ENCODE data around the gene MMRN2. TPM values are rescaled to one million over a fixed set of nuclear protein-coding genes. Genes with fewer than 3 reads are reported as not detected.
"Not testable (repeated sequence)": the region's sequence is repeated elsewhere in the genome, so short reads cannot be mapped to it uniquely, and the experiment has no call there.

MMRN2 gene
- total and polyA plus RNA-seq, 4 donors = 1.7 to 12.1 (median 8.6) TPM

- Histone ChIP-seq H3K9ac (ENCODE audit: low read depth in 1 of 2, low read length in 2 of 2) (no peak overlapping the region), H3K27ac (ENCODE audit: low read depth in 1 of 2, low read length in 2 of 2) (no peak overlapping the region), H3K36me3 (ENCODE audit: control insufficient read depth in 4 of 4, insufficient read depth in 3 of 4, low read depth in 1 of 4, low read length in 3 of 4) (no peaks in the 10 kb centered on the region), H3K27me3 (ENCODE audit: control insufficient read depth in 4 of 4, insufficient read depth in 4 of 4, low read length in 3 of 4) (no peaks in the 10 kb centered on the region), H3K4me3 (ENCODE audit: low read depth in 1 of 3, low read length in 3 of 3) (no peak overlapping the region), H3K9me3 (ENCODE audit: control insufficient read depth in 4 of 4, low read length in 3 of 4) (no peaks in the 10 kb centered on the region), H3K4me1 (ENCODE audit: control insufficient read depth in 4 of 4, insufficient read depth in 4 of 4, low read length in 3 of 4) (no peaks in the 10 kb centered on the region)
- DNase-seq (ENCODE audit: low spot score) = no peak
- WGBS = 25% methylated on average over 3 of the region's 3 CpGs
- peak; percentile 53 for TF ChIP-seq NR2F2 (IDR thresholded peaks at IDR 0.05)
- no peak for TF ChIP-seq MAX (IDR thresholded peaks at IDR 0.05)
- TF ChIP-seq HNF4G (IDR thresholded peaks at IDR 0.05) = no peak
- no peak for TF ChIP-seq CTCF (IDR thresholded peaks at IDR 0.05; ENCODE audit: low read depth, low read length, missing input control)
- TF ChIP-seq YY1 (IDR thresholded peaks at IDR 0.05) = no peak
- no peak for TF ChIP-seq RAD21 (IDR thresholded peaks at IDR 0.05)
- no peak for TF ChIP-seq FOXA1 (IDR thresholded peaks at IDR 0.05)
- TF ChIP-seq ZBTB33 (IDR thresholded peaks at IDR 0.05) = no peak
- TF ChIP-seq TAF1 (conservative IDR thresholded peaks at IDR 0.05) = no peak
- TF ChIP-seq SP1 (IDR thresholded peaks at IDR 0.05) = peak; percentile 43
- TF ChIP-seq, protein P1, sequence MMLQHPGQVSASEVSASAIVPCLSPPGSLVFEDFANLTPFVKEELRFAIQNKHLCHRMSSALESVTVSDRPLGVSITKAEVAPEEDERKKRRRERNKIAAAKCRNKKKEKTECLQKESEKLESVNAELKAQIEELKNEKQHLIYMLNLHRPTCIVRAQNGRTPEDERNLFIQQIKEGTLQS (IDR thresholded peaks at IDR 0.05) = no peak
These were observed 22.6 kb upstream of the MMRN2 start for GRCh38 chr10:86979977-86980448.

DNA sequence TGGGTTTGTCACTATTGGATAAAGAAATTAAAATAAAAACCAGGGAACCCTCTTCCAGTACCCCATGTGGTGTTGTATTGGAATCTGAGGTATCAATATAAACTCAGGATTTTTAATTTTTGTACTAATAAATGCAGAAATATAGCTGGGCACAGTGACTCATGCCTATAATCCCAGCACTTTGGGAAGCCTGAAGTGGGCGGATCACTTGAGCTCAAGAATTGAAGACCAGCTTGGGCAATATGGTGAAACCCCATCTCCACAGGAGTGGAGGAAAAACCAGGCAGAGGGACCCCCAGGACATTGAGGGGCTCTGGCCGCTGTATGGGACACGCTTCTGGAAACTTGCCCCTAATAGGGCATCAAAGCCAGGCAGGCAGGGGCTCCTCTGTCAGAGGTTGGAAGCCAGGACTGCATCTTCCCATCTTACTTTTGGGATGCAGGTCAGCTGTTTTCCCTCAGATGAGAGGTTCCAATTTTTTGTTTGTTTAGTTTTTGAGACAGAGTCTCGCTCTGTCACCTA is 21.9 kb upstream of the MMRN2 start:
- no peaks in the 10 kb centered on the region for H3K4me1 ChIP-seq (ENCODE audit: control insufficient read depth in 4 of 4, insufficient read depth in 4 of 4, low read length in 3 of 4)
- H3K27ac ChIP-seq (ENCODE audit: low read depth in 1 of 2, low read length in 2 of 2) = no peak overlapping the region
- TF ChIP-seq JUND (IDR thresholded peaks at IDR 0.05) = no peak
- TF ChIP-seq GABPA (IDR thresholded peaks at IDR 0.05 in 1 of 2, conservative IDR thresholded peaks at IDR 0.05 in 1 of 2) = no peak
- no peak for TF ChIP-seq NR2F2 (IDR thresholded peaks at IDR 0.05)
- TF ChIP-seq ZBTB33 (IDR thresholded peaks at IDR 0.05) = no peak
- no peak for TF ChIP-seq FOXA2 (IDR thresholded peaks at IDR 0.05)
- TF ChIP-seq RXRA (IDR thresholded peaks at IDR 0.05) = no peak
- no peak for TF ChIP-seq HNF4A (conservative IDR thresholded peaks at IDR 0.05)
- no peak for TF ChIP-seq REST (IDR thresholded peaks at IDR 0.05)
- TF ChIP-seq YY1 (IDR thresholded peaks at IDR 0.05) = no peak
- TF ChIP-seq FOXA1 (IDR thresholded peaks at IDR 0.05) = no peak
- H3K9me3 ChIP-seq (ENCODE audit: control insufficient read depth in 4 of 4, low read length in 3 of 4) = no peaks in the 10 kb centered on the region
- no peak overlapping the region for H3K9ac ChIP-seq (ENCODE audit: low read depth in 1 of 2, low read length in 2 of 2)
- DNase-seq (ENCODE audit: low spot score) = no peak
- no peaks in the 10 kb centered on the region for H3K27me3 ChIP-seq (ENCODE audit: control insufficient read depth in 4 of 4, insufficient read depth in 4 of 4, low read length in 3 of 4)
- H3K36me3 ChIP-seq (ENCODE audit: control insufficient read depth in 4 of 4, insufficient read depth in 3 of 4, low read depth in 1 of 4, low read length in 3 of 4) = no peaks in the 10 kb centered on the region
- 85% methylated on average over 4 of the region's 4 CpGs for WGBS
- H3K4me3 ChIP-seq (ENCODE audit: low read depth in 1 of 3, low read length in 3 of 3) = no peak overlapping the region

GRCh38 chr10:86978457-86978856 is 21.0 kb upstream of the MMRN2 start:
- H3K27me3 ChIP-seq (ENCODE audit: control insufficient read depth in 4 of 4, insufficient read depth in 4 of 4, low read length in 3 of 4); DNase-seq (ENCODE audit: low spot score); H3K9ac ChIP-seq (ENCODE audit: low read depth in 1 of 2, low read length in 2 of 2); H3K4me1 ChIP-seq (ENCODE audit: control insufficient read depth in 4 of 4, insufficient read depth in 4 of 4, low read length in 3 of 4); H3K36me3 ChIP-seq (ENCODE audit: control insufficient read depth in 4 of 4, insufficient read depth in 3 of 4, low read depth in 1 of 4, low read length in 3 of 4); H3K27ac ChIP-seq (ENCODE audit: low read depth in 1 of 2, low read length in 2 of 2); H3K9me3 ChIP-seq (ENCODE audit: control insufficient read depth in 4 of 4, low read length in 3 of 4); H3K4me3 ChIP-seq (ENCODE audit: low read depth in 1 of 3, low read length in 3 of 3): not testable (repeated sequence)
- 90% methylated on average over 3 of the region's 3 CpGs for WGBS

All from liver (tissue), 9 donors.